ENCODE results near the gene FXR2. TPM values are rescaled to one million over a fixed set of nuclear protein-coding genes. Genes with fewer than 3 reads are reported as not detected.

FXR2 gene
- total and polyA plus RNA-seq, 2 experiments from 2014 or later: 10.9 to 24.4 TPM

- Mint-ChIP-seq H3K9me3 (peaks cover 11% of the 10 kb centered on the region; the same call in 2 of the 3 replicates), H3K27me3 (ENCODE audit: insufficient read depth, low read depth, poor library complexity) (peaks cover 46% of the 10 kb centered on the region), H3K36me3 (ENCODE audit: low read depth) (peaks cover 95% of the 10 kb centered on the region), H3K4me3 (peak overlapping the region; percentile 90), H3K4me1 (peaks cover 59% of the 10 kb centered on the region), H3K27ac (peak overlapping the region; percentile 92)
- Histone ChIP-seq H4K20me1 (replicated peaks; ENCODE audit: insufficient read depth) (peaks cover 40% of the 10 kb centered on the region), H2AFZ (no peak overlapping the region), H3K79me2 (replicated peaks; ENCODE audit: insufficient read depth) (peaks cover 59% of the 10 kb centered on the region), H3K36me3 (ENCODE audit: insufficient read depth) (peaks cover 46% of the 10 kb centered on the region), H3K27me3 (ENCODE audit: insufficient read depth) (no peaks in the 10 kb centered on the region), H3K4me3 (peak overlapping the region; percentile 100), H3K27ac (ENCODE audit: low read depth) (peak overlapping the region; percentile 97), H3K4me1 (ENCODE audit: insufficient read depth) (peaks cover 43% of the 10 kb centered on the region), H3K9me2 (ENCODE audit: insufficient read depth) (no peaks in the 10 kb centered on the region), H3F3A (replicated peaks; ENCODE audit: low read depth) (peaks cover 78% of the 10 kb centered on the region), H3K4me2 (peak overlapping the region; percentile 100)
- TF ChIP-seq, protein P1, sequence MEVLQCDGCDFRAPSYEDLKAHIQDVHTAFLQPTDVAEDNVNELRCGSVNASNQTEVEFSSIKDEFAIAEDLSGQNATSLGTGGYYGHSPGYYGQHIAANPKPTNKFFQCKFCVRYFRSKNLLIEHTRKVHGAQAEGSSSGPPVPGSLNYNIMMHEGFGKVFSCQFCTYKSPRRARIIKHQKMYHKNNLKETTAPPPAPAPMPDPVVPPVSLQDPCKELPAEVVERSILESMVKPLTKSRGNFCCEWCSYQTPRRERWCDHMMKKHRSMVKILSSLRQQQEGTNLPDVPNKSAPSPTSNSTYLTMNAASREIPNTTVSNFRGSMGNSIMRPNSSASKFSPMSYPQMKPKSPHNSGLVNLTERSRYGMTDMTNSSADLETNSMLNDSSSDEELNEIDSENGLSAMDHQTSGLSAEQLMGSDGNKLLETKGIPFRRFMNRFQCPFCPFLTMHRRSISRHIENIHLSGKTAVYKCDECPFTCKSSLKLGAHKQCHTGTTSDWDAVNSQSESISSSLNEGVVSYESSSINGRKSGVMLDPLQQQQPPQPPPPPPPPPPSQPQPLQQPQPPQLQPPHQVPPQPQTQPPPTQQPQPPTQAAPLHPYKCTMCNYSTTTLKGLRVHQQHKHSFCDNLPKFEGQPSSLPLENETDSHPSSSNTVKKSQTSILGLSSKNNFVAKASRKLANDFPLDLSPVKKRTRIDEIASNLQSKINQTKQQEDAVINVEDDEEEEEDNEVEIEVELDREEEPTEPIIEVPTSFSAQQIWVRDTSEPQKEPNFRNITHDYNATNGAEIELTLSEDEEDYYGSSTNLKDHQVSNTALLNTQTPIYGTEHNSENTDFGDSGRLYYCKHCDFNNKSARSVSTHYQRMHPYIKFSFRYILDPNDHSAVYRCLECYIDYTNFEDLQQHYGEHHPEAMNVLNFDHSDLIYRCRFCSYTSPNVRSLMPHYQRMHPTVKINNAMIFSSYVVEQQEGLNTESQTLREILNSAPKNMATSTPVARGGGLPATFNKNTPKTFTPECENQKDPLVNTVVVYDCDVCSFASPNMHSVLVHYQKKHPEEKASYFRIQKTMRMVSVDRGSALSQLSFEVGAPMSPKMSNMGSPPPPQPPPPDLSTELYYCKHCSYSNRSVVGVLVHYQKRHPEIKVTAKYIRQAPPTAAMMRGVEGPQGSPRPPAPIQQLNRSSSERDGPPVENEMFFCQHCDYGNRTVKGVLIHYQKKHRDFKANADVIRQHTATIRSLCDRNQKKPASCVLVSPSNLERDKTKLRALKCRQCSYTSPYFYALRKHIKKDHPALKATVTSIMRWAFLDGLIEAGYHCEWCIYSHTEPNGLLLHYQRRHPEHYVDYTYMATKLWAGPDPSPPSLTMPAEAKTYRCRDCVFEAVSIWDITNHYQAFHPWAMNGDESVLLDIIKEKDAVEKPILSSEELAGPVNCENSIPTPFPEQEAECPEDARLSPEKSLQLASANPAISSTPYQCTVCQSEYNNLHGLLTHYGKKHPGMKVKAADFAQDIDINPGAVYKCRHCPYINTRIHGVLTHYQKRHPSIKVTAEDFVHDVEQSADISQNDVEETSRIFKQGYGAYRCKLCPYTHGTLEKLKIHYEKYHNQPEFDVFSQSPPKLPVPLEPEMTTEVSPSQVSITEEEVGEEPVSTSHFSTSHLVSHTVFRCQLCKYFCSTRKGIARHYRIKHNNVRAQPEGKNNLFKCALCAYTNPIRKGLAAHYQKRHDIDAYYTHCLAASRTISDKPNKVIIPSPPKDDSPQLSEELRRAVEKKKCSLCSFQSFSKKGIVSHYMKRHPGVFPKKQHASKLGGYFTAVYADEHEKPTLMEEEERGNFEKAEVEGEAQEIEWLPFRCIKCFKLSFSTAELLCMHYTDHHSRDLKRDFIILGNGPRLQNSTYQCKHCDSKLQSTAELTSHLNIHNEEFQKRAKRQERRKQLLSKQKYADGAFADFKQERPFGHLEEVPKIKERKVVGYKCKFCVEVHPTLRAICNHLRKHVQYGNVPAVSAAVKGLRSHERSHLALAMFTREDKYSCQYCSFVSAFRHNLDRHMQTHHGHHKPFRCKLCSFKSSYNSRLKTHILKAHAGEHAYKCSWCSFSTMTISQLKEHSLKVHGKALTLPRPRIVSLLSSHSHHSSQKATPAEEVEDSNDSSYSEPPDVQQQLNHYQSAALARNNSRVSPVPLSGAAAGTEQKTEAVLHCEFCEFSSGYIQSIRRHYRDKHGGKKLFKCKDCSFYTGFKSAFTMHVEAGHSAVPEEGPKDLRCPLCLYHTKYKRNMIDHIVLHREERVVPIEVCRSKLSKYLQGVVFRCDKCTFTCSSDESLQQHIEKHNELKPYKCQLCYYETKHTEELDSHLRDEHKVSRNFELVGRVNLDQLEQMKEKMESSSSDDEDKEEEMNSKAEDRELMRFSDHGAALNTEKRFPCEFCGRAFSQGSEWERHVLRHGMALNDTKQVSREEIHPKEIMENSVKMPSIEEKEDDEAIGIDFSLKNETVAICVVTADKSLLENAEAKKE (CRISPR knock-in tag; IDR thresholded peaks at IDR 0.05): no peak
- TF ChIP-seq POLR2AphosphoS5 (IDR thresholded peaks at IDR 0.05; ENCODE audit: low read depth) (no peak; the same call in 1 of the 2 replicates), STAT1 (IDR thresholded peaks at IDR 0.05; ENCODE audit: unreplicated experiment) (no peak), NANOG (IDR thresholded peaks at IDR 0.05; ENCODE audit: borderline replicate concordance) (no peak), JUNB (IDR thresholded peaks at IDR 0.05; ENCODE audit: unreplicated experiment) (no peak), CREB1 (CRISPR knock-in tag; IDR thresholded peaks at IDR 0.05; ENCODE audit: low read depth) (no peak)
- ATAC-seq (no peak), DNase-seq (ENCODE audit: low spot score) (no peak)
Measured at GRCh38 chr17:7574176-7574953, 40.3 kb downstream of the FXR2 start.
